Neuron (in vitro differentiated cells): ENCODE measurements around the gene THSD4.

Experiments
- H2AFZ ChIP-seq: one replicate; pipeline ENCODE4 v1.6.1; 2013; ENCODE audit warnings: low read depth, mild to moderate bottlenecking, inconsistent platforms, low read length, moderate library complexity
- H3K27me3 ChIP-seq: one replicate; pipeline ENCODE4 v1.6.1; 2013; ENCODE audit warnings: low read length; ENCODE audit not compliant: insufficient read depth
- H3K36me3 ChIP-seq: one replicate; pipeline ENCODE4 v1.6.1; 2013; ENCODE audit warnings: low read length; ENCODE audit not compliant: insufficient read depth
- H3K4me1 ChIP-seq: one replicate; pipeline ENCODE4 v1.6.1; 2013; ENCODE audit warnings: low read length; ENCODE audit not compliant: insufficient read depth
- H3K4me3 ChIP-seq: 2 replicates; pipeline ENCODE4 v1.5.1; 2013; ENCODE audit warnings: mild to moderate bottlenecking, low read length, moderate library complexity
- H3K9me3 ChIP-seq: one replicate; pipeline ENCODE4 v1.6.1; 2013; ENCODE audit warnings: low read length

The THSD4 gene

DNA sequence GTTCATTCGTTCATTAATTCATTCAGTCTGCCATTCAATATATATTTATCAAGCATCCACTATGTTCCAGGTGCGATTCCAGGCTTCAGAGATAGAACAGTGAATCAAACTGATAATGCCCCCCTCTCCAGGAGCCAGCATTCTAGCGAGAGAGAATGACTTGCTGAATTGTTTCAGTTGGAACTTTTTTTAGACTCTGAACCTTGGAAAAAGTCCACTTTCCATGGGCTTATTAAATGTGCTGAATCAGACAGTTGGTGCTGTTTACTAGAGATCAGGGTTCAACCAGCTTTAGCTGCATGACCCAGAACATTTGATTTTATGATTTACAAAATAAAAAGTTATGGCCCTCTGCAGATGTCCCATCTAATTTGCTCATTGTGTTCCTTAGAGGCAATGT lies 213.2 kb downstream of the THSD4 start:
- Histone ChIP-seq H2AFZ (no peak overlapping the region), H3K9me3 (no peaks in the 10 kb centered on the region), H3K4me1 (no peaks in the 10 kb centered on the region), H3K36me3 (no peaks in the 10 kb centered on the region), H3K4me3 (no peak overlapping the region), H3K27me3 (no peaks in the 10 kb centered on the region)

DNA sequence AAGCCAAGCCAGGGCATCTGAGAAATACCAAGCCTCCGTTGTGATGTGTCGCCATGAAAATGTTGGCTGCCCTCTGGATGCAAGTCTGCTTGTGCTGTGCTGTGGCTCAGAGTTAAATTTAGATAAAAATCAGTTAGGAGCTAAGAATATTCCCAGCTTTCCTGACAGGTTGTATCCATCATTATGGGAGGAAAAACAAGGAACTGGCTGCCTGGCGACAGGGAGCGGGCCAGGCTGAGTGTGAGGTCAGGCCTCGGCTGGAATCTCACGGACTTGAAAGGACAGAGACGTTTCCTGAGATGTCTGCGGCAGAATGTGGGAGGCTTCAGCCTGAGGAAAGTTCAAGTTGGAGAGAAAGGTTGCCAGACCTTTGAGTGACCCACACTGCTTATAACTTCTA lies 213.8 kb downstream of the THSD4 start:
- no peak overlapping the region for H3K4me3 ChIP-seq
- H3K36me3 ChIP-seq: no peaks in the 10 kb centered on the region
- no peak overlapping the region for H2AFZ ChIP-seq
- no peaks in the 10 kb centered on the region for H3K4me1 ChIP-seq
- H3K27me3 ChIP-seq: no peaks in the 10 kb centered on the region
- H3K9me3 ChIP-seq: no peaks in the 10 kb centered on the region

DNA sequence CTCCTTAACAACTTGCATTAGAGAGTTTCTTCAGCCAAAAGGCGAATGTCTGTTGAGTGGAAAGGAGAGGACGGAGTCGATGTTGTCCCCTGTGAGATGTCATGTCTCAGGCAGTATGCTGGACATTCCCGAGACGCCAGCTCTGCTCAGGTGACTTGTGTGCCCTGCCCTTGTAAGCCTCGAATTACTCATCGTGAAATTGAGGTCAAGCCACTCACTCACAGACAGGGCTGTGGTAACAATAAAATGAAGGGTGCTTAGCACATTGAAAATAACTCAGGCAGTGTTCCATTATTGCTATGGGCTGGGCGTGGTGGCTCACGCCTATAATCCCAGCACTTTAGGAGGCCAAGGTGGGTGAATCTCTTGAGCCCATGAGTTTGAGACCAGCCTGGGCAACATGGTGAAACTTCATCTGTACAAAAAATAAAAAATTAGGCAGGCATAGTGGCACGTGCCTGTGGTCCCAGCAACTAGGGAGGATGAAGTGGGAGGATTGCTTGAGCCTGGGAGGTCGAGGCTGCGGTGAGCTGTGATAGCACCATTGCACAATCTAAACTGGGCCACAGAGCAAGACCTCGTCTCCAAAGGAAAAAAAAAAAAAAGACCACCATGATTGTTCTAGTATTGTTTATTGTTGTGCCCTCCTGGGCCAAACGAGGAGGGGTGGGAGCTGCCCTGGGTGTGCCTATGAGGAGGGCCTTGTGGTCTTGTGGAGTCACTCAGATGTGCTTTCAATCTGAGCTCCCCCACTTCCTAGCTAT lies 214.4 kb downstream of the THSD4 start:
- H3K27me3 ChIP-seq: no peaks in the 10 kb centered on the region

DNA sequence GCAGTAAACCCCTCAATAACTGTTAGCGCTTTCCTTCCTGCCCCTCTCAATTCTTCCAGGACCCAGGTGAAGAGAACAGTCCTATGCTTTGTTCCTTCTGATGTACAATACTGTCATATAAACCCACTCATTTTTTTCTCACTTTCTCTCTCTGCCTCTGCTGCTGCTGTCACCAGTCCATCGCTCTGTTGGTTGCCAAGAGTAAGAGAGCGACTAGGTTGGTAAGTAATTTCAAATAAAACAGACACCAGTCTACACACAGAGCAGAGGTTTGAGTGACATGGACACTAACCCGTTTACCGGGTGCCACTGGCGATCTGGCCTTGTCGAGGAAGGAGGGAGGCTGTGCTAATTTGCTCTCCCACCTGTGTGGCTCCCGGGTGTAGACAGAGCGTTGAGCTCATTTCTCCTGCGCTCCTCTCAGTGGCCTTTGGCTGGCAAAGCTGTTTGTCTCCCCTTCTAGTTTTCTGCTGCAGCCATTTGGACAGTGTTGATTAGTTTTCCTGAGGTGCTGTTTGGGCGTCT lies 215.4 kb downstream of the THSD4 start:
- H2AFZ ChIP-seq: no peak overlapping the region
- H3K9me3 ChIP-seq: no peaks in the 10 kb centered on the region
- H3K4me3 ChIP-seq: no peak overlapping the region
- no peaks in the 10 kb centered on the region for H3K36me3 ChIP-seq
- no peaks in the 10 kb centered on the region for H3K27me3 ChIP-seq
- H3K4me1 ChIP-seq: no peaks in the 10 kb centered on the region

More for the DNA sequence above, 214.4 kb downstream of the THSD4 start:
- Histone ChIP-seq H3K36me3 (no peaks in the 10 kb centered on the region), H2AFZ (no peak overlapping the region), H3K4me3 (no peak overlapping the region), H3K9me3 (no peaks in the 10 kb centered on the region), H3K4me1 (no peaks in the 10 kb centered on the region)

DNA sequence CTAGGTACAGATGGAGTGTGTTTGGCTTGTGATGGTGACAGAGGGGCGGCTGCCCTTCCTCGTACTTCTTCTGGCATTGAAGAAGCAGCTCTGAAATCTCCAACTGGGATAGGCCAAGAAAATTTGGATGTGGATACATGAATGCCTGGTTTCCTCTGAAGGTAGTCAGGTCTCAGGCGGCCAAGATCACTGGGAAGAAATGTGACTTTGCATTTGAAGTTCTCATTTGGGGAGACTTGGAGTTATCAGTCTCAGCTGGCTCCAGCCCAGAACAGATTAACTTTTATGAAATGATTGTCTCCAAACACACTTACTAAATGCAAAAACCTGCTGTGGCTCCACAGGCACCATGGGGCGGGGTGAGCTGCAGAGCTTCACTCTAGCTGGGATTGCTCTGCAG lies 215.9 kb downstream of the THSD4 start:
- Histone ChIP-seq H3K4me1 (no peaks in the 10 kb centered on the region), H3K36me3 (no peaks in the 10 kb centered on the region), H3K4me3 (no peak overlapping the region), H2AFZ (no peak overlapping the region), H3K9me3 (no peaks in the 10 kb centered on the region), H3K27me3 (no peaks in the 10 kb centered on the region)

DNA sequence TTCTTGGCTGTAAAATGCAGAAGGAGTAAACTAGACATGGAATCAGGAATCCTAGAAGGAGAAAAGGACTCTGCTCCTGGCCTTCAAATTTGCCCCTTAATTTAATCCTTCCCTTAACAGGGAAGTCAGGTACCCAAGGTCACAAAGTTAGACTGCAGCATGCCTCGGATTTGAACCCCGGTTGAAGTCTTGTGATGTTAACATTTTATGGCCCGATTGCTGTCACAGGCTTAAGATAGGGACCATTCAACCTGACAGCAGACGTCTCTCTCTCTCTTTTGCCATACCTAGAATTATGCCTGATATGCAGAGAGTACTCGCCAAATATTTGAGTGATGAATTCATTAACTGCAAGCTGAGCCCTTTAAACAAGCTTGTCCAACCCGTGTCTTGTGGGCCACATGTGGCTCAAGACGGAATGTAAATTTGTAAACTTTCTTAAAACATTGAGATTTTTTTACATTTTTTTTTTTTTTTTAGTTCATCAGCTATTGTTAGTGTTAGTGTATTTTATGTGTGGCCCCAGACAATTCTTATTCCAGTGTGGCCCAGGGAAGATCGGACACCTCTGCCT lies 217.2 kb downstream of the THSD4 start:
- Histone ChIP-seq H3K4me3 (no peak overlapping the region), H2AFZ (no peak overlapping the region), H3K9me3 (no peaks in the 10 kb centered on the region), H3K36me3 (no peaks in the 10 kb centered on the region), H3K27me3 (no peaks in the 10 kb centered on the region), H3K4me1 (no peaks in the 10 kb centered on the region)

DNA sequence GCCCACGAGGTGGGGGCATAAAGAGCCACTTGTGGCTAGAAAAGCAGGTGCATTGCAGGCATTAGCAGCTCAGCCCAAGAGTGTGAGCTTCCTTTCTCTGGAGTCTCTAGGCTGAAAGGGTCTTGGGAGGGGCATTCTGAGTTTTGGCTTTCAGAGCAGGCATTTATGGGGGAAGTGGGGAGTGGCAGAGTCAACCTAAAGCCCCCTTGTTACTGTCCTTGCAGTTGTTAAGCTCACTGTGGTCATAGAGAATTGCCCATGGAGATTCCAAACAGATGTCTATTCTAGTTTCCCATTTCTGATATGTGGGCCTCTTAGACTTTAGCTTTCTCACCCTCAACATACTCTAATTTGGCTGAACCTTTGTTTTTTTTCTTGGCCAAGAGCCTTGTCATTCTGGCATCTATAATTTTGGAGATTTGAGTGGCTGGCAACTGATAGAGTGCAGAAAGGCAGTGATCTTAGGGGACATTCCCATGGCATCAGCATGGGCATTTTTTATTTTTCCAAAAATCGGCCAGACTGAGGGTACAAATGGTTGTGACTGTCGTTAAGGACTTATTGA lies 217.9 kb downstream of the THSD4 start:
- Histone ChIP-seq H3K27me3 (no peaks in the 10 kb centered on the region), H3K4me1 (no peaks in the 10 kb centered on the region), H3K36me3 (no peaks in the 10 kb centered on the region), H2AFZ (no peak overlapping the region), H3K9me3 (no peaks in the 10 kb centered on the region), H3K4me3 (no peak overlapping the region)

DNA sequence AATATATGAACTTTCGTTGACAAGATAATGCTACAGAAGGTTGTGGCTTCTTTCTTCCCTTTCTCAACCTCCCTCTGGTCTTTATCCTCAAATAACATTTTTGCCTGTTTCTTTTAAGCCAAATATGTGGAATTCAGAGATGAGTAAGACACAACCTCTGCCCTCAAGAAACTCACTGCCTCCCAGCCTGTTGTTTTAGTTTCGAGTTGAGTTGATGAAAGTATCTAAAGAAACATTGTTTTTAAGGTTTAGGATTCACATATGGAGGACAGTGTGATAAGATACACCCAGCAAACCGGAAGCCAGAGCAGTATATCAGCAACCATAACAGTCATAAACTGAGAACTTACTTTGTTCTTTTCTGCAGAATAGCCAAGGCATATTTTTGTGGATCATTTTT lies 218.6 kb downstream of the THSD4 start:
- H3K27me3 ChIP-seq: no peaks in the 10 kb centered on the region
- H3K36me3 ChIP-seq: no peaks in the 10 kb centered on the region
- H3K4me3 ChIP-seq: no peak overlapping the region
- no peaks in the 10 kb centered on the region for H3K9me3 ChIP-seq
- H3K4me1 ChIP-seq: no peaks in the 10 kb centered on the region
- H2AFZ ChIP-seq: no peak overlapping the region

DNA sequence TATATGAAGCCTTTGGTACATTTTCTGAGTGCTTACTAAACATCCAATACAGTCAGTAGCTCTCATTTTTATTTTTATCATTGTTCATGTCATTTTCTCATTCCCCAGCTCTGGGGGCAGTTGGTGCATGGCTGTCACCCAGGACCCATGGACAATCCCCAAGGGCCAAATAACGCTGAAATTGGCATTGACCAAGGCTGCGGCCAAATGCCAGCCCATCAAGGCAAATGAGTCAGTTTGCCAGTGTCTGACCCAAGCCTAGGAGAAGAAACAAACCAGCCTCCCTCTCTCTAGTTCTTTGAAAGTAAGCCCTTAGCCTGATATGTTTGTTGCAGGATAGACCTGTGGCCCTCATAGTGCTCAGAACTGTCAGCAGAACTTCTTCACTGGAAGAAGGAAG lies 219.2 kb downstream of the THSD4 start:
- H3K4me1 ChIP-seq: no peaks in the 10 kb centered on the region
- no peak overlapping the region for H3K4me3 ChIP-seq
- no peaks in the 10 kb centered on the region for H3K9me3 ChIP-seq

DNA sequence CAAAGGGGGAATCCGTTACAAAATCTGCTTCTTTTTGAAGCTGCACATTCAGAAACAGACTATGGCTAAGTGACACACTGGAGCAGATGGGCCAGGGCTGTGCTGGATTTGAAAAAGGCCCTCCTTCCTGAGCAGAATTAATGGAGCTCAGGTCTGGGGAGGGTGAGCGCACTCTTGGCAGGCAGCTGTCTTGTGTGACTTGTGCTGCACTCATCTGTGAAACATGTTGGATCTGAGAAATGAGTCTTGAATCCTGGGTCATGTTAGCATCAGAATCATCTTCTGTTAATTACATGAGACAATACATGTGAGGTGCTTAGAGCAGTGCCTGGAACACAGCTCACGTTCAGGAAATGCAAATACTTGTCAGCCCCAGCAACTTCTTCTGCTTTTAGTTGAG lies 219.6 kb downstream of the THSD4 start:
- Histone ChIP-seq H2AFZ (no peak overlapping the region), H3K4me1 (no peaks in the 10 kb centered on the region), H3K36me3 (no peaks in the 10 kb centered on the region), H3K9me3 (no peaks in the 10 kb centered on the region), H3K27me3 (no peaks in the 10 kb centered on the region), H3K4me3 (no peak overlapping the region)

More for the DNA sequence above, 219.2 kb downstream of the THSD4 start:
- no peaks in the 10 kb centered on the region for H3K27me3 ChIP-seq
- H3K36me3 ChIP-seq: no peaks in the 10 kb centered on the region
- no peak overlapping the region for H2AFZ ChIP-seq

DNA sequence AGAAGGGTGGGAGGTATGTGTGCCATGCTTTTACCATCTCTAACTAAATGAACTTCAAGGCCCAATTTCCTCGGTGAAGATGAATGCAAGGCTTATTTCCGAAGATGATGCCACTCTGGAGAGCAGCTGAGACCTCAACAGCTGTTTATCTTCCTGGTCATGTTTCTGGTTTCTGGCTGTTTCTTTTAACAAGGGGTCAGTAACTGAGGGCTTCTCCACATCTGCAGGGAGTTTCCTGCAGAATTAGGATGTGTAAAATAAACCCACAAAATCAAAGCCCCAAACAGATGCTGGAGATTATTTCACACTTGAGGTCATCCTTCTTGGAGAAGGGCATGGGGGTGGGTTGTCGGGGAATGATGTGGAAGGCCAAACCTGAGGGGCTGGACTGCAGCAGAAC lies 220.3 kb downstream of the THSD4 start:
- Histone ChIP-seq H3K36me3 (no peaks in the 10 kb centered on the region), H3K9me3 (no peaks in the 10 kb centered on the region), H3K4me1 (no peaks in the 10 kb centered on the region), H3K27me3 (no peaks in the 10 kb centered on the region), H3K4me3 (no peak overlapping the region), H2AFZ (no peak overlapping the region)

DNA sequence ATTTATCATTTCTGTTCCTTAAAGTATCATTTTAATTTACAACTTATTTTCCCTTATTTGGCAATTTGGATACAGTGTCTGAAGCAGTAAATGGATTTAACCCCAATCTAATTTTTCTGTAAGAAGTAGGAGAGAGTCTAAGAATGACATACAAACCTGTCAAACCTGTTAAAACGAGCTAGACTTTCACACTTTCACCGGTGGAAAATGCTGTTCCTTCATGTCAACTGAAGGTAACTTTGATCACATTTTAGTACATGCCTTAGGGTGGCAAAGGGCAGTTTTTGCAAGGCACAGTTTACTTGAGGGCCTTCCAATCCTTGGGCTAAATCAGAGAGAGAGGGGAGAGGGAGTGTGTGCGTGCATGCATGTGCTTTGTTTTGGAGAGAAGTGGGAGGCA lies 221.4 kb downstream of the THSD4 start:
- H3K9me3 ChIP-seq: no peaks in the 10 kb centered on the region
- H3K27me3 ChIP-seq: no peaks in the 10 kb centered on the region
- H3K4me1 ChIP-seq: no peaks in the 10 kb centered on the region
- no peaks in the 10 kb centered on the region for H3K36me3 ChIP-seq
- H2AFZ ChIP-seq: no peak overlapping the region
- no peak overlapping the region for H3K4me3 ChIP-seq

DNA sequence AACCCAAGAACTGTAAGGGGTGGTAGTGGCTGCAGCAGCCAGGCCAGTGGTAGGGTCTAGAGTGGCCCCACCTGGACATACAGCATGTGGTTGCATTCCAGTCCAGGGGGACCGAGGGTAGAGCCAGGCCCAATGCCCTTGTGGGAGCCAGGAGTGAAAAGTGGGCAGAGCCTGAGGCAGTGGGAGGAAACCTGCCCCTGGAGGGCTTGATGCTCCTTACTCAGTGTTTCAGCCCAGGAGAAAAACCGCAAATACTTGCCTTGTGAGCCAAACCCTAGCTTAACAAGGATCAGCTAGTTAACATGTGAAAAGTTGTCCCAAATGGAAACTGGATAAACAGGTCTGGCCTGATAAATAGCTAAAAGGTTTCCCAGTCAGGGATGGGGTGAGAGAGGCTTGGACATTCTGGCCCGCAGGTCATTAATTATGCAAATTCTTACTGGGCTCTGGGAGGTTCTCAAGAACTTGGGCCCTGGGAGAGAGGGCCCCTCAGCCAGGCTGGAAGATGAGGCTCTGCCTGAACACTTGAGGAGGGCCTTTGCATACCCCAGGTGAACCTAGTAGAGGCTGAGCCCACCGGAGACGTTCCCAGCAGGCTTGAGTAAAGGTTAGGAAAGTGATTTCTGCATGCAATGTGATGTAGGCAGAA lies 222.1 kb downstream of the THSD4 start:
- Histone ChIP-seq H3K36me3 (no peaks in the 10 kb centered on the region), H3K4me3 (no peak overlapping the region), H2AFZ (no peak overlapping the region), H3K27me3 (no peaks in the 10 kb centered on the region), H3K9me3 (no peaks in the 10 kb centered on the region), H3K4me1 (no peaks in the 10 kb centered on the region)
